AG08395 (cell line): ENCODE measurements around the gene FRAT2.

Experiments used
- DNase-seq: peaks from one replicate; pipeline ENCODE4 v3.0.0; 2012; ENCODE audit warnings: mixed read lengths, low spot score

FRAT2 gene

GRCh38 chr10:97334370-97335175, at the start of gene FRAT2:
Gene FRAT2, minus strand, starts transcription at chr10:97334729. Its CDS starts 157 bp downstream, at chr10:97334572.
- DNase-seq: peak; percentile 98

DNA sequence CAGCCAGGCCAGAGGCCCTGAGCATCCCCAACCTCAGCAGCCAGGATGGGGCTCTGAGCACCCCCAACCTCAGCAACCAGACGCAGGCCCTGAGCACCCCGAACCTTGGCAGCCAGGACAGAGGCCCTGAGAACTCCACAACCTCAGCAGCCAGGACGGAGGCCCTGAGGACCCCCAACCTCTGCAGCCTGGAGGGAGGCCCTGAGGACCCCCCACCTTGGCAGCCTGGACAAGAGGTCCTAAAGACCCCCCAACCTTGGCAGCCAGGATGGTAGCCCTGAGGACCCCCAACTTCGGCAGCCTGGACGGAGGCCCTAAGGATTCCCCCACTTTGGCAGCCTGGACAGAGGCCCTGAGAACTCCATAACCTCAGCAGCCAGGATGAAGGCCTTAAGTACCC, 49.6 kb upstream of the FRAT2 start:
- DNase-seq: no peak

DNA sequence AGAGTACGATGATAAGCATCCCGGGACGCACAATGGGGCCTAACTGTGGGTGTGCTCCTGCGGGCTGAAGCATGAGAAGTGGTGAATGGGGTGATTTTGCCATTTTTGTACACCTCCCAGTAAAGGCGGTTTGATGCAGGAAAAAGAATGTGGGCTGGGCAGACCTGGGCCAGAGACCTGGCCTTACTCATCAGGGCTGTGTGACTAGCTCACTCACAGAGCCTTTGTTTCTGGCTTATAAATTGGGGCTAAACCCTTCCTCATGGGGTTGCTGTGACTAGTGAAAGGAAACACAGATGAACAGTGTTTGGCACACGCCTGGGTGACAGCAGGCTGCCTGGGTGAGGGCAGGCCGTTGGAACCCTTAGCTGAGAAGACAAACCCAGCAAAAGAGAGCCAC, 48.6 kb upstream of the FRAT2 start:
- DNase-seq: no peak

GRCh38 chr10:97381626-97382025, 47.1 kb upstream of the FRAT2 start:
- DNase-seq: no peak

- DNase-seq: no peak
These were observed 46.0 kb upstream of the FRAT2 start for GRCh38 chr10:97380516-97380915.

DNA sequence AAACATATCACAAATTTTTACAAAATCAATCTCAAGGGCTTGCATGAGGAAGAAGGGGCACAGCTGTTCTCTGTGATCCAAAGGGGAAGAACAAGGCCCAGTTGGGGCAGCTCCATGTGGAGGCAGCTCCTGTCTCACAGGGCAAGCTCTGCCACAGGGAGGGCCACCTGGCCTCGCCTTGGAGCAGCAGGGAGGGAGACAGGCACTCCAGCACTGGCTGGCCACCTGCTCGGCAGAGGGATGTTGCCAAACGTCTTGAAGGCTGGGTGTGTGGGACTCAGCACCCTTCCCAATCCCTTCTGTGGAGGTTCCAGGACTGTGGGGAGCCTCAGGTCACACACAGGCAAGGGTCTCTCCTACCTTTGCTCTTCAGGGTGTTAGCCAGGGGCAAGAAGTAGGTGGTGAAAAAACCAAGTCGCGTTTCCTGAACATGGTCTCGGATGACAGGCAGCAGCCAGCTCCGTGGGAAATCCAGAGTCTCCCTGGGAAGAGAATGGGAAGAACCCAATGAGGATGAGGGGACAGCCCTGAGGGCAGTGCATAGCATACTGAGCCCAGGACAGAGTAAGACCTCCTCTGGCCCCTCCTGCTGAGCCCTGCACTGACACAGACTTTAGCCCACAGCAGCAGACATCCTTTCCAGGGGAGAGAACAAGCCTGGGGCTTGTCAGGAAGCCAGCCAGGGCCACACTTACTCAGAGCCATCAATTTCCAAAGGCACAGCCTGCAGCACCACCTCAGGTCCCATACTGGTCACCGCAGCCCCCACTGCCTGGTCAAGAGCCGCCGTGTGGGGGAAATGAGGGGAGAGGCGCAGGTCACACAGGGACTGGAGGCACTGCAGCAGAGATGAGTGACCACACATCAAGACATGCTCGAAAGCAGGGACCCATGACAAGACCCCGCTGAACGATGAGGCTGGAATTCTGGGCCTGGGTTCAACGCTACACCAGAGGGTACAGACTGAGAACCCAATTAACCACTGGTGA, 44.7 kb upstream of the FRAT2 start:
- no peak for DNase-seq

DNA sequence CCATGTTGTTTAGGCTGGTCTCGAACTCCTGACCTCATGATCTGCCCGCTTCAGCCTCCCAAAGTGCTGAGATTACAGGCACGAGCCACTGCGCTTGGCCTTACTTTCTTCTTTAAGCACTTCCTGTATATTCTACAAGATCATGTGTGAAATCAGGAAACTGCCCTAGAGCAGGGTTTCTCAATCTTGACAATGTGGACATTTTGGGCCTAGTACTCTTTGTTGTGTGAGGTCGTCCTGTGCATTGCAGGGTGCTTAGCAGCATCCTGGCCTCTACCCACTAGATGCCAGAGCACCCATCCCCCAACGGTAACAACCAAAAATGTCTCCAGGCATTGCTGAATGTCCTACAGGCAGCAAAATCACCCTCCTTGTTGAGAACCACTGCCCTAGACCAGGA, 41.9 kb upstream of the FRAT2 start:
- no peak for DNase-seq

GRCh38 chr10:97373456-97373855, 38.9 kb upstream of the FRAT2 start:
- DNase-seq: no peak

GRCh38 chr10:97372233-97372875, 37.8 kb upstream of the FRAT2 start:
- no peak for DNase-seq

DNA sequence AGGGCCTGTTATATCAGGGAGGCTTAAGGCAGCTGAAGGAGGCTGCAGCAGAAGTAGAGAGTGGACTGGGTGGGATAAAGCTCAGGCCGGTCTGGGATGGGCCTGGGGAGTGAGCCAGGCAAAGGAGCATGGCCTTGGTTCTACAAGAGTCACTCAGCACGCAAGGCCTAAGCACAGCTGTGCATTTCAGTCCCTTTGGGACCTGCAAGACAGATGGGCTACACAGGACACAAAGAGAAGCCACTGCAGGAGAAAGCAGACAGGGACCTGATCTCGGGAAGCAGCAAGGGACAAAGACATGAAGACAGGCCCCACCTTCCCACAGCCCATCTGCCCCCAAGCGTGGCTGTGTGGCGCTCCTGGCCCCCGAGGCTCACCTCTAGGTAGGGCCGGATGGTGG, 37.2 kb upstream of the FRAT2 start:
- DNase-seq: no peak

DNA sequence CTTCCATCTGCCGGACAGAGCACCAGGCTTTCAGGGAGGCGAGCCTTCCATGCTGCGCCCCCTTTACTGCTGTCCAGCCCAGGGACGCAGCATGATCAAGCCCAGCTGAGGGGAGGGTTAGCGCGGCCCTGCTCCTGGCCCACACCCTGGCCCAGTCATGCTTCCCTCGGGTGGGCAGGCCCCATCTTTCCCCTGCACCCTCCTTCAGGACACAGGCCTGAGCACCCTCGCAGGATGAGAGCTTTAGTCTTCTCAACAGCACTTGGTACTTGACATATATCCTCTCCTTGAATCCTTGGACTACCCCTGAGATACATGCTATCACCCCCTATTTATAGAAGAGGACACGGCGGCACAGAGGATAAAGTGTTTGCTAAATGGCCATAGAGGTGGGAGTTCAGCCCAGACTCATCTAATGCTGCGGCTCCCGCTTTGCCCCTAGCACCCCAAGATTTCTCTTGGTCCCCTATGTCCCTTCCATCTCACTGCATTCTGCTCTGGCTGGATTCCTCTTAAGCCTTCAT, 32.7 kb upstream of the FRAT2 start:
- no peak for DNase-seq

DNA sequence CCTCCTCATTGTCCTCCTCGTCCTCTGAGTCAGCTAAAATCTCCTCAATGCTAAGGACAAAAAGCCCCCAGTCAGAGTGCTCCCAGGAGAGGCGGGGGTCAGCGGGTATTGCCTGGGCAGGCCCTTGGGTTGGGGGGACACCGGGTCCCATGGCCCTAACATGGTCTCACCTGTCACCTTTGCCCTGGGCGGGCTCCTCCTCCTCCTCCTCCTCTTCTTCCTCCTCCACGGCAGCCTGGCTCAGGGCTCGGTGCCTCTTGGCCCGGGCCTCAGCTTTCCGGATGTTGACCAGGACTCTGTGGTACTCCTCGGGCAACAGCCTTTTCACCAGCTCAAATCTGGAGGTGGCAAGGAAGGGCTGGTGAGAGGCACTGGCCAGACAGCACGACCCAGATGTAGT, 32.0 kb upstream of the FRAT2 start:
- DNase-seq: no peak

DNA sequence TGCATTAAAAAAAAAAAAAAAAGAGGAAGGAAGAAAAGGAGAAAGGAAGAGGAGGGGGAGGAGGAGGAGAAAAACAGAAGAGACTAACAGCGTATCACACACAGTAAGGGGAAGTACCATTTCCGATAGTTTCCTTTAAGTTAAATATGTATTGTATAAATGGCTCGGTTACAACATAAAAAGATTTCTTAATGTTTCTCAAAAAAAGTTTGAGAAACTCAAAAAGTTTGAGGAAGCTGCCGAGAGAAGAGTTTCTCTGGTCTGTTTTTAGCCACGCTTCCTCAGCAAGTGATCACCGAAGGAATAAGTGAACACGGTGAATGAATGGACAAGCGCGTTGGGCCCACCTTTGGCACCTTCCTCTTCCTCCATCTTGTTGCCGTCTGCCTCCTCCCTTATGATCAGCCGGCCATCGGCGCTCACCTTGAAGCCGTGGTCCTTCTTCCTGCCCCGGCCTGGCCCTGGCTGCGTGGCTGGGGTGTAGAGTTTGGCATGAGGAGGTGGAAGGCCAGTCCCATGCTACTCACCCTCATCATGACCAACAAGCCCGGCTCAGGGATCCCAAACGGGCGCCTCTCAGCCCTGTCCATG, 31.3 kb upstream of the FRAT2 start:
- no peak for DNase-seq

- DNase-seq: no peak
These were observed 28.5 kb upstream of the FRAT2 start for GRCh38 chr10:97363071-97363470.

- no peak for DNase-seq
These were observed 27.9 kb upstream of the FRAT2 start for GRCh38 chr10:97362310-97363033.

GRCh38 chr10:97361537-97361901, 27.0 kb upstream of the FRAT2 start:
- DNase-seq: no peak

GRCh38 chr10:97360705-97361536, 26.4 kb upstream of the FRAT2 start:
- DNase-seq: no peak

- DNase-seq: no peak
These were observed 24.3 kb upstream of the FRAT2 start for GRCh38 chr10:97358781-97359180.

DNA sequence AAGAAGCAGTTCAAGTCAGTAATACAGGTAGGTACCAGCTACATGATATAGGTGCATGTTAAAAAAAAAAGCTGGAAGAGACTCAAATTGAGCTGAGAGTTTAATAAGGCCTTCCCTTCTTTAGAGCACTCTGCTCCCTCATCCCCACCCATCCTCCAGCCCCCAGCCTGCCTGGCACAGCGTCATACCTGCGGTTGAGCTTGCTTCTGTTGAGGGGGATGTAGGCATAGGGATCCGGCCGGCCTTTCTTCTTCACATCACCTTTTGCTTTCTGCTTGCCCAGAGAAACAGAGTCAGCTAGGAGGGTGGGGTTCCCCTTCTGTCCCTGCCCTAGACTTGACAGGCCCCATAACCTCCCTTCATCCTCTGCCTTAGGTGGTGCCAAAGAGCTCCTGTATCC, 23.8 kb upstream of the FRAT2 start:
- no peak for DNase-seq

GRCh38 chr10:97356918-97357317, 22.4 kb upstream of the FRAT2 start:
- no peak for DNase-seq
